ENCODE data around the gene PDE11A.
"Not testable (repeated sequence)": the region's sequence is repeated elsewhere in the genome, so short reads cannot be mapped to it uniquely, and the experiment has no call there.

The PDE11A gene

DNA sequence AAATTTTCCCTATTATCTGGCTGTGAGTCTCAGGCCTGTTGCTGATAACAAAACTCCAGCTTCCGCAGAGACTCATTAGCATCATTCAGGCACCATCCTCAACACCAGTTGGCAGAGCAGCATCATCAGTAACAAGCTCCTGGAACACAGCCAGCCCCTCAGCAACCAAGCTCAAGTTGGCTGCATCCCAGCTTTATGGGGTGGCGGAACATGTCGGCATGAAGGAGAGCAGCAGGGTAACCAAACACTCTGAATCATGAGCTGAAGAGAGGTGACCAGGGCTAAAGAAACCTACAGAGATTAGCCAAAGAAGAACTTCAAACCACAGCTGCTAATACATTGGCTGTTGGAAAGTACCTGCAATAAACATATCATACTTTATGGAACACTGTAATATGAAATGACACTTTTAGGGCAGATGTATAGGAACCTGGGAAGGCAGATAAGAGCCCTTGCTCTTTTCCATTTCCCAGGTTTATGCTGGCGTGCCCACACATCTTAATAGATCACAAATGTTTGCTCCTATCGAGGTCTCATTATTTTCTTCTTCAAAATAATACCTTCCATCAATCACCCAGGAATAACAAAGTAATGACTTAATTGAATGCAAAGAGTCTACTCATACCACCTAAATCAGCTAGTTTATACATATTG lies 63.8 kb downstream of the PDE11A start:
- no peak for DNase-seq (ENCODE audit: low read depth in 3 of 3)

DNA sequence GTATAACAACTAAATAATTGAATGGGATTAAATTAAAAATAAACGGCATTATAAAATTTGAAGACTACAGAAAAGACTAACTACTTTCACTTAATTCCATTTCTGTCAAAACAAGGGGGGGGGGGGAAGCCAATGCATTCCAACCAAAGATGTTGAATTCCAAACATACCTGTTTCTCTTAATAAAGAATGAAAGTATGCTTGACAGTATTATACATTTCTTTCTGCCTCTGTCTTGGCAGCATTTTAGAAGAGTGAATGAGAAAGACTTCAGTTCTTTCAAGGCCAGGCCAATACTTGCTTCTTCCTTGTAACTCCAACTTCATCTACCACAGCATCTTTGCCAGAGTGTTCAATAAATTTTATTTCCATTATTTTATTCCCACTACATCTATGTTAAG lies 65.9 kb downstream of the PDE11A start:
- no peak for DNase-seq (ENCODE audit: low read depth in 3 of 3)

DNA sequence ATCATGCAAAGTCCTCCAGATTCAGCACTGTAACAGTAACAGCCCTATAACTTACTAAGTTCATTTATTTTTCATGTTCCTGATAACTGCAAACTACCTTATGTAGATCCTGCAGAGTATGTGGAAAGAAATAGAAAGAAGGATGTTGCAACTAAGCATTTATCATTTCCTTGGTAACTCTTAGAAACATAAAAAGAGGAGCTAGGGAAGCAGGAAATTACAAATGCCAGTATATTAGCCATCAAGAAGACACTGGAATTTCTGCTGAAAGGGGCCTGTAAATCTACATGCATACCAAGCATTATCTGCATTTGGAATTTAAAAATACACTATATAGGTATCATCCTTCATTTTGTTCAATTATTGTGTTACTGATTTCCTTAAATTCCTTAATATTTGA lies 66.8 kb downstream of the PDE11A start:
- no peak for DNase-seq (ENCODE audit: low read depth in 3 of 3)

DNA sequence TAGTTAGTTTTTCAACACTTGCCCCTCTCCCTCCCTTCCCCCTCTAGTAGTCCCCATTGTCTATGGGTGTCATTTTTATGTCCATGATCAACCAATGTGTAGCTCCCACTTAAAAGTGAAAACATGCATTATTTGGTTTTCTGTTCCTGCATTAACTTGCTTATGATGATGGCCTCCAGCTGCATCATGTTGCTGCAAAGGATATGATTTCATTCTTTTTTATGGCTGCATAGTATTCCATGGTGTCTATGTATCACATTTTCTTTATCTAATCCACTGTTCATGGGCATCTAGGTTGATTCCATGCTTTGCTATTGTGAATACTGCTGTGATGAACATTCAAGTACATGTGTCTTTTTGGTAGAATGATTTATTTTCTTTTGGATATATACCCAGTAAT lies 70.5 kb downstream of the PDE11A start:
- DNase-seq (ENCODE audit: low read depth in 3 of 3): no peak

DNA sequence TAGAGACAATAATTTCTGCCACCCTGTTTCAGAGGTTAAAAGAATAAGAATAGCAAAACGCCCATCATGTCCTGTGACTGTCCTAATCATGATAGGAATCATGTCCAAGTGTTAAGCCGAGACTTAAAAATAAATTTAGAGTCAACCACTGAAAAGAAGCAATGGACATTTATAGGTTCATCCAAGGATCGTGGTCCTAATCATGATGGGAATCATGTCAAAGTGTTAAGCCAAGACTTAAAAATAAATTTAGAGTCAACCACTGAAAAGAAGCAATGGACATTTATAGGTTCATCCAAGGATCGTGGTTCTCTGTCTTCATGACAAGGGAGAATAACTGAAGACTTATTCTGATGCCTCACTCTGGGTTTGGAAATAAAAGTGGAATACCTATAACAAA lies 73.6 kb downstream of the PDE11A start:
- DNase-seq (ENCODE audit: low read depth in 3 of 3): no peak

DNA sequence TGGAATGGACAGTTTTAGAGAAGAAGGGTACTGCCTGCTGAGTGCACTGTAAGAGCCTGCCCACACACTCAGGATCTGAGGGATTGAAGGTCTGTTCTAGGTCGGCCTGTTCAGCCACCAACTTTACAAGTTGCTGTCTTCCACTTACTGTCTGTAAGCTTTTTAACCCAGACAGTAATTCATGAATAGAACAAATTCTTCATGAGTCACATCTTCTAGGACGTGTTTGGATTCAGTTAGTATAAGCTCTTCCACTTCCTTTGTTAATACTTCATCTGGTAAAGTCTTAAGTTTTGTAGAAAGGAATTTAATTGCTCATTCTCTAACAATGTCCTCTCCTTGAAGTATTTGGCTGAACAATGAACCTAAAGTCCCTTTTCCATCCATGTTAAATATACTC lies 74.6 kb downstream of the PDE11A start:
- no peak for DNase-seq (ENCODE audit: low read depth in 3 of 3)

DNA sequence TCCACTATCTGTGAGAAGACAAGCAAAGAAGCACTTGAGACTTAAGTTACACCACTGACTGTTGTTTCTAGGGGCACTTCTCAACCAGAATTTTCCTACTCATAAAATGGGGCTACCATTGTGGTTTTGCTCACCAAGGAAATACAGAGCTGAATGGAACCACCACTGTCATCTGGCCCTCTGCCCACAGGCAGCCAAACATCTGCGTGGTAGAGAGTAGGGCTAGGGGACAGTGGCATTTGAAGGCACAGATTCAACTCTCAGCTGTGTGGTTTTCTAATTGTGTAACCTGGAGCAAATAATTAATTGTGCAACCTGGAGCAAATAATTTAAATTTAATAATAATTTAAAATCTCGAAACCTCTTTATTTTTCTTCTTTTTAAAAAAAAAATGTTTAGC lies 79.6 kb downstream of the PDE11A start:
- DNase-seq (ENCODE audit: low read depth in 3 of 3): no peak

DNA sequence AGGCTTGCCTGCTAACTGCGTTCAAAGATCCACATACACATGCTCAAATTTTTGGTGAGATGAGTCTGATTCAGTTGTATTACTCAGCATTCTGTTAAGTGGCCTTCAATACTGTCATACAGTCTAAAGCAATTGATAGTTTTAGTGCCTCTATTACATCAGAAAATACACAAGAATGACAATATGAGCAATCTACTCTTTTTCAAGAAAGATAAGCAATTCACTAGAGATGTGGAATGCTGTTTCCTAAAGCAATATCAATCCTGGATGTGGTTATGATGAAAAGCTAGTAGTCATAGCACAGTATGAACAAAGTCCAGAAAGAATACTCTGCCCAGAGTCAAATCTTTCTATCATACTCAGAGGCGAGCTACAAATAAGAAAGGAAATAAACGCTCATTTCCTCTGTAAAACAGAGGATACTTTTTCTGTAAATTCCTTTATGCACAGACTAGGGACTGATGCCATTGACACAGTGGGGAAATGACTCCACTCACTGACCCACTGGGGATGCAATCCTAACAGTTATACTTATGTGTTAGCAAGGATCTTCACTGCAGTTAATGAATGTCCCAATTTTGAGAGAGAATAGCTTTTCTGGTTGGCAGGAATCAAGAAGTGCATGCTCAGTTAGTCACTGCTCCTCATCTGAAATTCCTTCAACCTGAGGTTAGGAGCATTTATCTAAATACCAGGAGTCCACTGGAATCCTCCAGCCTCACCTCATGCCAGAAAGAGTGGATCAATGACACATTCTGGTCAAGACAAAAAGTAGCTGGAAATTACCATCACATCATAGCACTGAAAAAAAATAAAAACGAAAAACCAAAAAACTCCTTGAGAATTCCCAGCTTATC lies 83.3 kb downstream of the PDE11A start:
- no peak for DNase-seq (ENCODE audit: low read depth in 3 of 3)

DNA sequence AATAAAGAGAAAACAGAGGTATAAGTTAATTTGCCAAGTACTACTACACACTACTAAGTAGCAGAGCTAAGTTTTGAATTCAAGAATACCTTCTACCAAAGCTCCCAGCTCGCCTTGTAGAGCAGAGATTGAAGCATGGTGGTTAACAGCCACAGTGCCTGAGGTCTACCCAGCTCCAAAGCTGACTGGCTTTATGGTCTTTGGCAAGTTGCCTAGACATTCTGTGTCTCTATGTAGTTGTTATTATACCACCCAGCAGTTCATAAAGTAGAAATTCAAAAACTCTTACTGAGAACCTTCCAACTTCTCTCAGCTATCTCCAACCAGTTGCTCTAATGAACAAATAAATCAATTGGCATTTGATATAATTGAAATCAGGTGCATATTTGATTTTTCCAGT lies 87.8 kb downstream of the PDE11A start:
- no peak for DNase-seq (ENCODE audit: low read depth in 3 of 3)

DNA sequence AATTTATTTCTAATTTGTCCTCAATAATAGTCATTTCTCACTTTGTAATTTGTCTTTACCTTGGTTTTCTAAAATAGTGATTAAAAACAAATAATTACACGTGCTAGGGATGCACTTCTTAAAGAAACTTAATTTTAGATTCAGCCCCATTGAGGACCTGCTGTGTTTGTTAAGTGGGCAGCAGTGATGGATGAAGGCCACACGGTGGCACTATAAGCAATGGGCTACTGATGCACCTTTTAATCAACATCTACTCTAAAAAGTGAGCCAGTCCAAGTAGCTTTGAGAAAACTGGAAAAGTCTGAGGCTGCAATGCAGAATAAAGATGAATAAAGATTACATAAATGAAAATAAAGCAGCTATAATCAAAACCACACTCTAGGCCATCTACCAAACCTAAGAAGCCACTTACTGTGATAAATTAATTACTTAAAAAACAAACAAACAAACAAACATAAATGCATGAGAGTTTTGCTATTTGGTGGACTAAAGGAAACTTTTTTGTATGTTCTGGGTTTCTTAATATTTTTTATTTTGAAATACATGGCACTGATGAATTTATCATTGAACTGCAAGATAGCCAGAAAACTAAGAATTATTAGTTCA lies 89.3 kb downstream of the PDE11A start:
- DNase-seq (ENCODE audit: low read depth in 3 of 3): no peak

DNA sequence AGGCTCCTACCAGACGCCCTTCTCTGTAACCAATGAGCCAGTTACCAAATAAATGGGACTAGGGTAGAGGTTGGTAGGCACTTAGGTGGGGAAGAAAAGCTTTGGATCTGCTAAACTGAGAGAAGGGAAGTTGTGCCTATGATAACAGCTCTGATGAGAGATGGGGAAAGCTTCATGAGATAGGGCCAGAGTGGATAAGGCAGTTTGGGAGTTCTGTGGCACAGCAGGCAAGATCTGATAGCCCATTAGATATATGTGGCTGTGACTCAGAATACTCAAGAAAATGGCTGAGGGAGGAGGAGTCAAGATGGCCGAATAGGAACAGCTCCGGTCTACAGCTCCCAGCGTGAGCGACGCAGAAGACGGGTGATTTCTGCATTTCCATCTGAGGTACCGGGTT lies 99.8 kb downstream of the PDE11A start:
- DNase-seq (ENCODE audit: low read depth in 3 of 3): no peak

DNA sequence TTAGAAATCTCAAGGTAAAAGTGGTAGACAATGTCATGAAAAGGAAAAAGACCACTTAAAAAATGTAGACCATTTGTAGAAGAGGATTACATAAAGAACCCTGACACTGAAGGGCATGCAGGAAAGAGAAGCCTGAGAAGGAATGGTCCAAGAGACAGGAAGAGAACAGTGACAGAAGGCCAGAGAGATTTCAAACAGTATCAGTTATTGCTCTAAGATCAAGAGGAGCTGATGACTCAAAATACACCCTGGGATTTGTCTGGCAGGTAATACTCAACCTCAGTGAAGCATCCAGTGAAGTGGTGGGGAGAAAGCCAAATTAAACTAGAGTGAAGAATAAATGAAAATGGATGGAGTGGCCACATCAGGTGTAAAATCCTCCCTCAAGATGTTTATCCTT lies 100.5 kb downstream of the PDE11A start:
- no peak for DNase-seq (ENCODE audit: low read depth in 3 of 3)

DNA sequence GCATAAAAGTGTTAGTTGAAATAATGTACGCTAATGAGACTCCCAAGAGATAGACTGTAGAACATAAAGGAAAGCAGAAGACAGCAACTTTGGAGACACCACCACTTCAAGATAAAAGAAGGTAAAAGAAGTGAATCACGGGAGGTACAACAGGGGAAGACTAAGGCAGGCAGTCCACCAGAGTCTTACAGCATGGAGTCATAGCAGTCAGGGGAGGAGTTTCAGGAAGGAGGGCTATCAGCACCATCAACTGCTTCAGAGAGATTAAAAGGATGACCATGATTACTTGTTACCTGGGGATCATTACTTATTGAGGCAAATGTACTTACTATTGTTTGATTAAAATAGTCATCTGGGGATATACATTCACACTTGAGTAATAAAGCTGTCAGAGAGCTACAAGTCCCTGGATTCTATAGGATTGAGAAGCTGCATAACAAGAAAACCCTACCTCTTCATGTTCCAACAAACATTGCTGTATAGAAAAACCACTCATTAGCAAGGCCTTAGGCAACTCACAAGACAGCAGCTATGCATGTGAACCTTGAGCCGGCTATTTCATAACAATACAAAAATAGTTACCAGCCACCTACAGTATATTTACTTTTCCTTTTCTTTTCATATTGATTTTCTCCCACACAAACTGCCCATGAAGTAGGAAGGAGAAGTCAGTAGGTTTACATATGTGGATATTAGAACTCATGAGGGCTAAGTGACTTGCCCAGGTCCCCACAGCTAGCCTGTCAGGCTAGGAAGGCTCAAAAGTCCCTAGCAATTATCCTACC lies 101.7 kb downstream of the PDE11A start:
- no peak for DNase-seq (ENCODE audit: low read depth in 3 of 3)

DNA sequence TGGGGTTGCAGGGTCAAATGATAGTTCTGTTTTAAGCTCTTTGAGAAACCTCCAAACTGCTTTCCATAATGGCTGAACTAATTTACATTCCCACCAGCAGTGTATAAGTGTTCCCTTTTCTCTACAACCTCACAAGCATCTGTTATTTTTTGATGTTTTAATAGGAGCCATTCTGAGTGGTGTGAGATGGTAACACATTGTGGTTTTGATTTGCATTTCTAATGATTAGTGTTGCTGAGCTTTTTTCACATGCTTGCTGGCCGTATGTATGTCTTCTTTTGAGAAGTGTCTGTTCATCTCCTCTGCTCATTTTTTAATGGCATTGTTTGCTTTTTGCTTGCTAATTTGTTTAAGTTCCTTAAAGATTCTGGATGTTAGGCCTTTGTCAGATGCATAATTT lies 107.7 kb downstream of the PDE11A start:
- DNase-seq (ENCODE audit: low read depth in 3 of 3): no peak

DNA sequence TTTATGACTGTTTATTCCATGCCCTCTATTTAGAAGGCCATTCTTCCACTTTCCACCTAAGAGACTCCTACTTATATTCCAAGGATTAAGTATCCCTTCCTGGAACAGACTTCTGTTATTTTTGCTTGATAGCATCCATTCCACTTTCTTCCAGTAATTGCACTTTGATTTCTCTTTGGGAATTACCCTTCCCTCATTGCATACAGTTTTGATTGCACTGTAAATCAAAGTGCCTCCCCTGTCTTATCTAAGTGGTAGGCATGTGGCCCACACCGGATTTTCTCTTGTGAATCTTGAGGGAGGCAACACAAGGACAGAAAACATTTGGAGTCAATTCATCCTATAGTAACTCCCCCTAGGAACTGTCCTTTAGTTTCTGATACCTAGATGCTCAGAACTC lies 120.4 kb downstream of the PDE11A start:
- no peak for DNase-seq (ENCODE audit: low read depth in 3 of 3)

DNA sequence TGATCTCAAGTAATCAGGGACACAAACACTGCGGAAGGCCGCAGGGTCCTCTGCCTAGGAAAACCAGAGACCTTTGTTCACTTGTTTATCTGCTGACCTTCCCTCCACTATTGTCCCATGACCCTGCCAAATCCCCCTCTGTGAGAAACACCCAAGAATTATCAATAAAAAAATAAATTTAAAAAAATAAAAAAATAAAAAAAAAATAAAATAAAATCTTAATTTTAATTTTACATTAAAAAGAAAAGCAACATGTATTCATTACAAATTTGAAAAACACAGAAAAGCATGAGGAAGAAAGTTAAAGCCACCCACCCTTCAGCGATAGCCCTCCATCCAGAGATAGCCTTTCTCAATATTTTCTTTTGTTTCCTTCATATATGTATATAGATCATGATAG lies 125.0 kb downstream of the PDE11A start:
- not testable (repeated sequence) for DNase-seq (ENCODE audit: low read depth in 3 of 3)

DNA sequence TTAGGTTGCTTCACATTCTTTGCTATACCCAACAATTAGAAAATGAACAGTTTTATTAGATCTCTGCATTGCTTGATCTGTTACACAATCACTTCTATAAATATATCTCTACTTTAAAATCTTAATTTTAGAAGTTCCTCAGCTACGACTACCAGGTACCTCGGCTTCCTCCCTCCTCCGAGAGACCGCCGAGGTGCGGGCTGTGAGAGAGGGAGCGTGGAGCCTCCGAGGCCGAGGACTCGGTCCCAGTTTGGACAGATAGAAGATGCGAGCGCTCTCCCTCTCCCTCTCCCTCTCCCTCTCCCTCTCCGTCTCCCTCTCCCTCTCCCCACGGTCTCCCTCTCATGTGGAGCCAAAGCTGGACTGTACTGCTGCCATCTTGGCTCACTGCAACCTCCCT lies 128.0 kb downstream of the PDE11A start:
- not testable (repeated sequence) for DNase-seq (ENCODE audit: low read depth in 3 of 3)

DNA sequence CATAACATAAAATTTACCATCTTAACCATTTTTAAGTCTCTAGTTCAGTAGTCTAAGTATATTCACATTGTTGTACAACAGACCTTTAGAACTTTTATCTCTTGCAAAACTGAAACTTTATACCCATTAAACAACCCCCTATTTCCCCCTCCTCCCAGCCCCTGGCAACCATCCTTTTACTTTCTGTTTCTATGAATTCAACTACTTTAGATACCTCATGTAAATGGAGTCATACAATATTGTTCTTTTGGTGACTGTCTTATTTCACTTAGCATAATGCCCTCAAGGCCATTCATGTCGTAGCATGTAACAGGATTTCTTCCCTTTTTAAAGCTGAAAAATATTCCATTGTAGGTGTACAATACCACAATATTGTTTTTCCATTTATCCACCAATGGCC lies 129.8 kb downstream of the PDE11A start:
- DNase-seq (ENCODE audit: low read depth in 3 of 3): no peak

DNA sequence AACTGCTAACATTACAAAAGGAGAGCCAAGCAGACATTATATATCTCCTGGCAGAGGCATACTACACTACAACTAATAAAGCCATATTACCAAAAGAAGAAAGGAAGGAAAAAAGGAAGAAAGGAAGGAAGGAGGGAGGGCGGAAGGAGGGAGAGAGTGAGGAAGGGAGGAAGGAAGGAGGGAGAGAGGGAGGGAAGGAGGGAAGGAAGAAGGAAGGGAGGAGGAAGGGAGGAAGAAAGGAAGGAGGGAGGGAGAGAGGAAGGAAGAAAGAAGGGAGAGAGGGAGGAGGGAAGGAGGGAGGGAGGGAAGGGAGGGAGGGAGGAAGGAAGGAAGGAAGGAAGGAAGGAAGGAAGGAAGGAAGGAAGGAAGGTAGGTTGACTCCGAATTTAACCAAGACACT lies 133.4 kb downstream of the PDE11A start:
- no peak for DNase-seq (ENCODE audit: low read depth in 3 of 3)

DNA sequence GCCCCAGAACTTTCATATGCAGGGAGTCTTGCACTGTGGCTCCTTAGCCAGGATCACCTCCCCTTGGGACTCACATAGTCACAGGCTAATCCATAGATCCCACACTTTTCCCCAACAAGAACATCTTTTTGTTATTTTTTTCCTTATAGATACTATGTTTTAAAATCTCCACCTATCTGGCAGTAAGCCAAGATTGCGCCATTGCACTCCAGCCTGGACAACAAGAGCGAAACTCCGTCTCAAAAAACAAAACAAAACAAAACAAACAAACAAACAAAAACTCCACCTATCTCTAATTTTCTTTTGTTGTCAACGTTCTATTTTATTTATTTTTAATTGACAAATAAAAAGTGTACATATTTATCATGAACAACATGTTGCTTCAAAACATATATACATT lies 141.7 kb downstream of the PDE11A start:
- no peak for DNase-seq (ENCODE audit: low read depth in 3 of 3)

DNA sequence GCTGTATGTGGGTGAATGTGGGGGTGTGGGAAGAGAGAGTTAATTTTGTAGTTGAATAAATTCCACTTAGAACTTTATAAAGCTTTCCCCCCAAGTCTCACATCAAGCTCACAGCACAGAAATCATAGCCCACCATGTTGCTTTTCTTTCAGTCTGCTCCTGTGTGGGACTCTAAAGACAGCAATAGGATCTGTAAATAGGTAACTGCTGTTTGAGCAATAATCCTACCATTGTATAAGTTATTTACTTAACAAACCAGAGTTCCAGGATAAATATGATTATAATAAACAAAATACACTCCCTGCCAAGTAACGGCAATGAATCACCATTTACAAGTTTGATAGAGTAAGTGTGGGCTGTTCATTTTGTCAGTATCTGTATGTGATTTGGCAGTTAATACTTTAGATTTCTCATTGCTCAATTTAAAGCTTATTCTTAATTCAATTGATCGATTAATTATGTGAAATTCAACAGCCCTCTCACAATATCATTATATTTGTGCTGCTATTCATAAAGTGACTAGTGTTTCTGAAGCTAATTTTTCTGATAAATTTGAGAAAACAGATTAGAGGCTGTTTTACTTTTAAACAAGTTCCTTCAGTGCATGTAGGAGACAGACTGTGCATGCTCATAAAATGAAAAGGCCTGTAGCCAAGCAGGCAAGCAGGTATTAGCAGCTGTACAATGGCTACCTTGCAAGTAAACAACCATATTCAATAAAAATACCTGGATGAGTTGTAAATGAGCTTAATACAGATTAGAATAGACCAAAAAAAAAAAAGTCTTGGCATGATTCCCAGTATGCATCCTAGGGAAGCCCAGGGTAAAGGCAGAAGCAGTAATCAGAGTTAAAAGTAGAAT lies 142.7 kb downstream of the PDE11A start:
- no peak for DNase-seq (ENCODE audit: low read depth in 3 of 3)

All from stimulated activated CD4-positive, alpha-beta T cell treated with anti-CD3 and anti-CD28 coated beads, TNF-alpha, amount 100 ng/mL, for 4 hours (primary cell).